ENCODE measurements around the gene TEX10.

DNA sequence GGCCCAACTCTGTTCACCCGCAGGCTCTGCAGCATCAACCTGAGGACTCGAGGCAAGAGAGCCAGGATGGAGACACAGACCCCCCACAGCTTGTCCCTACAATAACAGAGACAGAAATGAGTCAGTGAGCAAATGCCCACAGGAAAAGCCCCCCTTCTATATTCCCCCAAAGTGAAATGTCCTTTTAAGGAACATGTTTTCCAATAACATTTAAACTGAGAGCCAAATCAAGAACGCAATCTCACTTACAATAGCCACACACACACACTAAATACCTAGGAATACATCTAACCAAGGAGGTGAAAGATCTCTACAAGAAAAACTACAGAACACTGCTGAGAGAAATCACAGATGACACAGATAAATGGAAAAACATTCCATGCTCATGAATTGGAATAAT is 49.0 kb downstream of the TEX10 start:
- TF ChIP-seq XRCC3 (IDR thresholded peaks at IDR 0.05): no peak
- TF ChIP-seq EHMT2 (IDR thresholded peaks at IDR 0.05): no peak
- TF ChIP-seq, protein P1, sequence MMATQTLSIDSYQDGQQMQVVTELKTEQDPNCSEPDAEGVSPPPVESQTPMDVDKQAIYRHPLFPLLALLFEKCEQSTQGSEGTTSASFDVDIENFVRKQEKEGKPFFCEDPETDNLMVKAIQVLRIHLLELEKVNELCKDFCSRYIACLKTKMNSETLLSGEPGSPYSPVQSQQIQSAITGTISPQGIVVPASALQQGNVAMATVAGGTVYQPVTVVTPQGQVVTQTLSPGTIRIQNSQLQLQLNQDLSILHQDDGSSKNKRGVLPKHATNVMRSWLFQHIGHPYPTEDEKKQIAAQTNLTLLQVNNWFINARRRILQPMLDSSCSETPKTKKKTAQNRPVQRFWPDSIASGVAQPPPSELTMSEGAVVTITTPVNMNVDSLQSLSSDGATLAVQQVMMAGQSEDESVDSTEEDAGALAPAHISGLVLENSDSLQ (IDR thresholded peaks at IDR 0.05): no peak
- no peak for TF ChIP-seq EP300 (IDR thresholded peaks at IDR 0.05; ENCODE audit: low read length)
